ENCODE results near the gene TGFBI. TPM values are rescaled to one million over a fixed set of nuclear protein-coding genes. Genes with fewer than 3 reads are reported as not detected.

Gene TGFBI
- total and polyA plus RNA-seq, 9 of the 15 experiments (the other 6 are each of a cell fraction or from before 2014, with no cell fraction given), result 0.05 to 0.62 (median 0.08) TPM; not detected in 6

GRCh38 chr5:135997673-135998335, 31.0 kb upstream of the TGFBI start:
- no TSS peak for BruUV-seq (replicated peaks)
- WGBS (ENCODE audit: insufficient coverage, low coverage, missing lambda C conversion rate), result 0% methylated on average over 8 of the region's 8 CpGs
- no peak for DNase-seq (ENCODE audit: extremely low read depth in 1 of 4, low spot score in 3 of 4)
- Histone ChIP-seq H4K20me1 (replicated peaks; ENCODE audit: control insufficient read depth, insufficient read depth, low read length) (no peaks in the 10 kb centered on the region), H2AFZ (ENCODE audit: low read depth, low read length) (no peak overlapping the region), H3K27me3 (ENCODE audit: control insufficient read depth in 2 of 2, insufficient read depth in 2 of 2, low read length in 2 of 2) (peaks cover 14 to 42% of the 10 kb centered on the region in 2 experiments), H3K4me1 (replicated peaks in 1 of 2; ENCODE audit: control insufficient read depth in 2 of 2, insufficient read depth in 2 of 2, low read length in 2 of 2) (no peaks in the 10 kb centered on the region), H3K9me3 (replicated peaks; ENCODE audit: control insufficient read depth, insufficient read depth, low read depth, low read length) (no peaks in the 10 kb centered on the region), H3K4me2 (ENCODE audit: insufficient read depth, low read length) (no peak overlapping the region), H3K36me3 (ENCODE audit: control insufficient read depth, insufficient read depth, low read length) (no peaks in the 10 kb centered on the region), H3K4me3 (no peak overlapping the region), H3K79me2 (ENCODE audit: control insufficient read depth, insufficient read depth, low read length) (no peaks in the 10 kb centered on the region), H3K9me1 (ENCODE audit: control insufficient read depth, insufficient read depth, low read length) (no peaks in the 10 kb centered on the region), H3K27ac (ENCODE audit: extremely low read depth, low read depth, low read length) (no peak overlapping the region), H3K9ac (ENCODE audit: insufficient read depth in 1 of 2, low read depth in 2 of 2, low read length in 2 of 2) (no peak overlapping the region)
- ChIA-PET POLR2A (no interaction called here), CTCF (ENCODE audit: low intra/inter-chr PET ratio) (no interaction called here)
- FAIRE-seq, result no peak
- TF ChIP-seq ZNF232 (CRISPR knock-in tag; IDR thresholded peaks at IDR 0.05) (no peak), AFF4 (CRISPR knock-in tag; IDR thresholded peaks at IDR 0.05) (no peak)
- no peak for ATAC-seq
- in situ Hi-C loops (cut with MboI) (no loop called here), intact Hi-C loops (cut with micrococcal nuclease) (no loop called here)
